ENCODE data around the gene CLDN4. TPM values are rescaled to one million over a fixed set of nuclear protein-coding genes. Genes with fewer than 3 reads are reported as not detected.

Gene CLDN4
- total RNA-seq, 1 experiment from 2014 or later = 234 TPM

GRCh38 chr7:73872056-73872908 is 41.5 kb downstream of the CLDN4 start:
- no TSS peak for BruUV-seq (replicated peaks)
- ChIA-PET CTCF (no interaction called here), POLR2A (no interaction called here), RAD21 (ENCODE audit: low non-redundant PET in 1 of 2, low total read pairs in 2 of 2, uncharacterized antibody in 2 of 2, unreplicated experiment in 2 of 2) (no interaction called here)
- Histone ChIP-seq H3K79me2 (ENCODE audit: insufficient read depth, low read length) (no peaks in the 10 kb centered on the region), H3K4me3 (replicated peaks in 1 of 2; ENCODE audit: low read depth in 1 of 2, low read length in 2 of 2) (no peak overlapping the region), H3K27me3 (ENCODE audit: insufficient read depth, low read length) (no peaks in the 10 kb centered on the region), H2AFZ (ENCODE audit: low read depth, low read length, poor library complexity, severe bottlenecking) (no peak overlapping the region), H3K9me3 (ENCODE audit: control insufficient read depth in 1 of 2, insufficient read depth in 1 of 2, low read depth in 1 of 2, low read length in 2 of 2) (no peaks in the 10 kb centered on the region), H3K27ac (ENCODE audit: low read depth, low read length) (no peak overlapping the region), H3K9ac (ENCODE audit: low read length) (no peak overlapping the region), H3K4me1 (ENCODE audit: control insufficient read depth in 1 of 2, insufficient read depth in 2 of 2, low read length in 2 of 2) (no peaks in the 10 kb centered on the region), H3K36me3 (ENCODE audit: control insufficient read depth in 1 of 2, insufficient read depth in 2 of 2, low read length in 2 of 2) (no peaks in the 10 kb centered on the region), H3K9me2 (ENCODE audit: insufficient read depth) (no peaks in the 10 kb centered on the region), H4K20me1 (ENCODE audit: insufficient read depth) (no peaks in the 10 kb centered on the region), H3K4me2 (ENCODE audit: low read length) (no peak overlapping the region)
- intact Hi-C loops (cut with micrococcal nuclease) = no loop called here
- DNase-seq (ENCODE audit: low read depth, low spot score) = no peak
- no peak for ATAC-seq
- TF ChIP-seq CTCF (IDR thresholded peaks at IDR 0.05 in 2 of 3, conservative IDR thresholded peaks at IDR 0.05 in 1 of 3; ENCODE audit: borderline replicate concordance in 1 of 3, insufficient read depth in 1 of 3, low read depth in 2 of 3, low read length in 2 of 3) = no peak
- no peak for TF ChIP-seq EGR1 (IDR thresholded peaks at IDR 0.05; ENCODE audit: low read depth)
- no peak for TF ChIP-seq REST (IDR thresholded peaks at IDR 0.05; ENCODE audit: low read depth)
- no peak for TF ChIP-seq EZH2phosphoT487 (IDR thresholded peaks at IDR 0.05; ENCODE audit: borderline replicate concordance)
- no peak for TF ChIP-seq JUND (IDR thresholded peaks at IDR 0.05)
- TF ChIP-seq EZH2 (IDR thresholded peaks at IDR 0.05) = no peak
- no peak for TF ChIP-seq RAD21 (IDR thresholded peaks at IDR 0.05; ENCODE audit: low read depth)
- no peak for TF ChIP-seq TCF7L2 (IDR thresholded peaks at IDR 0.05; ENCODE audit: borderline replicate concordance, extremely low read depth, insufficient read depth, insufficient read length)
- no peak for TF ChIP-seq ZFX (IDR thresholded peaks at IDR 0.05)
- no peak for TF ChIP-seq SP1 (IDR thresholded peaks at IDR 0.05; ENCODE audit: low read depth)
- no peak for TF ChIP-seq FOSL1 (IDR thresholded peaks at IDR 0.05; ENCODE audit: low read depth)
- no peak for TF ChIP-seq YY1 (IDR thresholded peaks at IDR 0.05; ENCODE audit: extremely low read depth, insufficient replicate concordance, low read depth, low read length)

Data from HCT116 (cell line).